H4 (cell line): Measurements from ENCODE around the gene CYBC1. TPM values are rescaled to one million over a fixed set of nuclear protein-coding genes. Genes with fewer than 3 reads are reported as not detected.

Source experiments
- DNase-seq: peaks from one replicate; pipeline ENCODE4 v3.0.0-alpha.2; 2015; ENCODE audit warnings: low spot score
- total RNA-seq: library from RNA; depleted of rRNA; stranded (reverse); fragments of >200 nt; shearing (Covaris generic); gene quantifications from 2 replicates; pipeline ENCODE4 v1.2.3, GENCODE V29; 2014

The CYBC1 gene
- total RNA-seq, 1 experiment from 2014 or later, result 78.9 TPM

DNA sequence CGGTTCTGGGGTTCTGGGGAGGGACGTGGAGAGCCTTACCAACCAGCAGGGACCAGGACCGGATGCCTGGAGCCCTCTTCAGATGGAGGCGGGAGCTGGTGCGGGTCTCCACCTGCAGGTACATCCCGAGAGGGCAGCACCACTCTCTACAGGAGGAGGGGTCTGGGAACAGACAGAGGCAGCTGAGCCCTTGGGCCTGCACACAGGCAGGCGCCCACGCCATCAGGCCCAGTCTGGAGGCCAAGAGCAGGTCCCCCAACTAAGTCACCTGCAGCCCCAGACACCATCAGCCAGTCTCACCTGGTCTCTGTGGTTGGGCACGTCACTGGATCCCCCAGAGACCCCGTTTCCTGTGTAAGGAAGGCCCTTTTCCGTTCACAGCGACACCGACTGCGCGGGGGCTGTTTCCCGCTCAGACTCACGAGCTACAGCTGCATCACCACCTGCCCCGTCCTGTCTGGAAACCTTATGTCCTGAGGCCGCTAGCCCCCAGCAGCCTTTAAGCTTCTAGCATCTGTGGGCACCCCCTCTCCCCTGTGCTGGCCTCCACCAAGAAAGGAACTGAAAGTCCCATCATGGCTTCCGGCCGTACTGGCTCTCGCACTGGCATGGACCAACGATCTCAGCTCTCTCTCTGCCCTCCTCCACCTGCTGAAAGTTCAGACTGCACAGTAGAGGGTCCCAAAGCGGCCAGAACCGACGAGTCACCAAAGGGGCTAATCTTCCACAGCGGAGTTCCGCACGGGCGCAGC lies 1.2 kb downstream of the CYBC1 start:
- DNase-seq, result no peak

DNA sequence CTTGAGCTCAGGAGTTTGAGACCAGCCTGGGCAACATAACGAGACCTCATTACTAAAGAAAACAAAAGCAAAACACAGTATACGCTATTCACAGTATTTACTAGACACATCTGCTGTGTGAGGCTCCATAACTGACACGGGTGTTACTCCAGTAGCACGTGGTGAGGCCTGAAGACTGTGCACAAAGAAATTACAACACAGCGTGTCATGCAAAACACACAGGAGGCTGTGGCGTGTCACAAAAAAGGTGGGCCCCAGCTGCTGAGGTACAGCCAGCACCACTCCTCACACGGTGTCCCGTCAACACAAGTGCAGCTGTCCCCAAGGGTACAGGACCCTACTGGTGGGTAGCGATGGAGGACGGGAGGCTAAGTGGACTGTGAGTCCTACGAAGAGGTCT lies 2.7 kb downstream of the CYBC1 start:
- DNase-seq, result peak; percentile 4

DNA sequence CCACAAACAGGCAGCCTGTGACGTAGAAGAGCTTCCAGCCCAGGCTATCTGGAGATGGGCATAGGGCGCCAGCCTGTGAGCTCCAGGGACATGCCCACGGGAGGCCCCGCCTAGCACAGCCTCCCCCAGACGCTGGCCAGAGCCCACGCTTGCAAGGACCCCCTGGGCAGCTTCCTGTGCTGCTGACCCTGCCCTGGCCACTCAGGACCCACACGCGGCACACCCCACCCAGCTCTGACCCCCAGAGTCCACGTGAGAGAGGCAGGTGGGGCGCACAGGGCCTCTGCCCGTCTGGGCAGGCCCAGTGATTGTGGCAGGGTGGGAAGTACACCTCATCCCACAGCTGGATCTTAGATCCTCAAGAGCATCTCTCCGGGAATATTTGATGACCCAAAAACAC lies 3.9 kb downstream of the CYBC1 start:
- no peak for DNase-seq

DNA sequence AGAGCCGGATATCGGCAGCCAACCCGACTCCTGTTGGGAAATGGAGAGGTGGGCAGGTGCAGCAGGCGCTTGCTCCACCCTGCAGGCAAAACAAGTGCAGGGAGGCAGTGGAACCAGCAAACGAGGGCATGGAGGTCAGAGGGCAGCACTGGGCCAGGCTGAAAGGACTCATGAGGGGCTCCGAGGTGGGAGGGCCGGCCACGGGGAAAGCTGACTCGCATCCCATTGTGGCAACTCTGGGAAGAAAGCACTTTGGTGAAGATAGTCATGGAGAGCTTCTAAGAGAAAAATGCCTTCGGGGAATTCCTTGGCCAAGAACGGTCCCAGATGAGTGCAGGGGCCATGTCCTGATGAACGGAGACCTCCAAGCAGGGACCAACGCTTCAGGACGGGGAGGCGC lies 4.4 kb downstream of the CYBC1 start:
- DNase-seq, result no peak

DNA sequence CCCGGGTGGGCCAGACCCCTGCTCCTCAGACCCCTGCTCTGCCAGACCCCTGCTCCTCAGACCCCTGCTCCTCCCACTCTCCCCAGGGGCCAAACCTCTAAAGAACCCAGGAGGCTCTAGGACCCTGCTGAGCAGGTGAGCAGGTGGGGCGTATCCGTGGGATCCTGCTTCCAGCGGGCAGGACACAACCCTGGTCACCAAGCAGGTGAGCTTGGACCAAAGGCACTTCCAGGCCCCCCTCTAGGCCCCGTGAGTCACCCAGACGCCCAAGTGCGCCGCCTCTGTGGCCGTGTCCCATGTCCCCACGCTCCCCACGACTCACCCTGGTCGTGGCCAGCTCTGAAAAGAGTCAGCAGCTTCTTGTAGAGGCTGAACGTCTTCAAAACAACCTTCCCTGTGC lies 5.0 kb downstream of the CYBC1 start:
- no peak for DNase-seq

DNA sequence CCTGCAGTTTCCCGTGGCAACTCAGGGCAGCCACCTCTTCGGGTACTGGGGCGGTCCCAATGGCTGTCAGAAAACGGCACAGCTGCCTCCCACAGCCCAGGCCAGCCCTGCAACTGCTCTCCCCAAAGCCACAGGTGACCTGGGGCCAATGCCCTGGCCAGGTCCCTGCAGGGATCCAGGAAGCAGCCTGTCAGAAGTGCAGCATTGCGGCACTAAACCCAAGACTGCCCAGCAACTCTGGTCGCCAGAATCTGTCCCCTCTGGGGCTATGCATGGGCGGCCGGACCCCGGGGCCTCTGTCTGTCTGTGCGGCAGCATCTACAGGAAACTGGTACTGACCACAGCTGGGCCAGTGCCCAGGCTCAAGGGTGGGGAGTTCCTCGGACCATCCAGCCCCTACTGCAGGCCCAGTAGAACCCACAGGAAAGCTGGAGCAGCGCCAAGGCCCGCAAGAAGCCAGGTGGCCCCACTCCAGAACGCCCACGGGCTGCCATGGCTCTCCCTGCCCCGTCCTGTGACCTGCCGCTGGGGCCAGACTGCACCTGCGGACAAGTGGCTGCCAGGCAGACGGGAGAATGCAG lies 5.5 kb downstream of the CYBC1 start:
- no peak for DNase-seq

DNA sequence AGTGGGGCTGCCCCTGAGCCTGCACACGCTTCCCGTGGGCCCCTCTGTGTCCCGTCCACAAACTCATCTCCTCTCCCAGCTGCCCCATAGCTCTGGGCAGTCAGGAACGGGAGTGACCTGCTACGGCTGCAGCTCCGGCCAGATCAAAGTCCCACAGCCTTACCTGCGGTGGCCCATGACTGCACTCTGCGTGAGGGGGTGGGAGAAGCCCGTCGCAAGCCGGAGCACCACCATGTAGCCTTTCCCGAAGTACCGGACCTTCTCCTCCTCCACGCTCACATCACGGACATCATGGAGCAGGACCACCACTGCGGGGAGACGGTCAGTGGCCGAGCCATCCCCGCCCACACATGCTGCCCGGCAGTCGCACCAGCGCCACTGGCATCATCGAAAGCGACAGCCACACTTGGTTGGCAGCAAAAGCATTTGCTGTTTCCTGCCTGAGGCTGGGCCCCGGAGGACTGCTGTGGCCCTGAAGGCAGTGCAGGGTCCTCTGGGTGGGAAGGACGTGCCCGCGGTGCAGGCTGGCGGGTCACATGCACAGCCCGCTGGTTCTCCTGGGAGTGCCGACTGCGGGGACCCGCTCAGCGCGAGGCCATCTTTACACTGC lies 6.2 kb downstream of the CYBC1 start:
- DNase-seq, result peak; percentile 8

DNA sequence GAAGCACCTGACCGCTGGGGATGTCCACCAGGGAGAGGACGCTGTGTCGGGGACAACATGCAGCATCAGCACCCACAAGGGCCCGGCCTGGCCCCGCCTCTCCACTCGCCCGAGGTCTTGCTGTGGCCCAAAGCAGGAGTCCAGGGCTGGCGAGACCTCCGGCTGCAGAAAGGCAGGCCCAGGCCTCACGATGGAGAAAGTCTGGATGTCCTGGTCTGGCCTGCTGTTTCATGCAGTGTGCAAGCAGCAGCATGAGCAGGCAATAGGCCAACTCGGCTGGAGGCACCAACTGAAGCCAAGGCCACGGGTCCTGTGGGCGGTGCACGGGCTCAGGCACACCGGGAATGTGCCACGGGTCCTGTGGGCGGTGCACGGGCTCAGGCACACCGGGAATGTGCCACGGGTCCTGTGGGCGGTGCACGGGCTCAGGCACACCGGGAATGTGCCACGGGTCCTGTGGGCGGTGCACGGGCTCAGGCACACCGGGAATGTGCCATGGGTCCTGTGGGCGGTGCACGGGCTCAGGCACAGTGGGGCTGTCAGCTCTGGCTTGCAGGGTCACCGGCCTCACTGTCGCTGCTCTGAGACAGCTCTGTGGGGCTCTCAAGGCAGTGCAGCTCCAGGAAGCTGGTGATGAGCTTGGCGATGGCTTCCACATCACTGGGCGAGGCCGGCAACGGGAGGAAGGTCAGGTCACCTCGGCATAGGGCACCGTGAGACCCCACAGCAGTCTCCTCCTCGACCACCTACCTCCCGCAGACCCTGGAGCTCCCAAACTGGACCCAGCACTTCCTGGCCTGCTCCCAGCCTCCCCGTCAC lies 6.9 kb downstream of the CYBC1 start:
- no peak for DNase-seq

DNA sequence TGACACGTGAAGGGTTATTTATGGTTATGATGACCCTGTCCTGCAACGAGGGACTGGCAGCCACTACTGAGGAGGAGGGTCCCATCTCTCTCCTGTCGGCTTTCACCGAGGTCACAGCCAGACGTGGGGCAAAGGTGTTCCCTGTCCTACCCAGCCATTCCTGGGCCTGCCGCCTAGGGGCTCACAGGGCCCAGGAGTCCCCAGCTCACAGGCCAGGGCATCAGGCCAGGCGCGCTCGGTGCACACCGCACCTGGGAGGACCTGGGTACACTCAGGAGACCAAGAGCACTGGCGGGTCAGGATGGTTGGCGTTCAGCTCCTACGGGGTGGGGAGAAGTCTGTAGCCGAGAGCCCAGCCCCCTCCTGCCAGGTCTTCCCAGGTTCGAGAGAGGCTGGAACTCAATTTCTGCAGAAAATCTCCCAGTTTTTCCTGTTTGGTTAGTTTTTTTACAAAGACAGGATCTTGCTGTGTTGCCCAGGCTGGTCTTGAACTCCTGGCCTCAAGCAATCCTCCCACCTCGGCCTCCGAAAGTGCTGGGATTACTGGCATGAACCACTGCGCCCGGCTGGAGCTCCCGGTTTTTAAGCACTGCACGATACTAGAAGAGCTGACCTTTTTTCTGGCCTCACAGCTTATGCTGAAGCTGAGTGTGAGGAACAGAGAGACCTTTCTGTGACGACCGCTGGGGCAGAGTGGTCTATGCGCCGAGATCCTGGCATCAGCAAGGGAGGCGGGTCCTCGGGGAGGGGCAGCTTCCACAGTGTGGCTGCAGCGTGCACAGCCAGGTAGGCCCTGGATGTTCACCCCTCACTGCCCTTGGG lies 7.7 kb downstream of the CYBC1 start:
- no peak for DNase-seq

DNA sequence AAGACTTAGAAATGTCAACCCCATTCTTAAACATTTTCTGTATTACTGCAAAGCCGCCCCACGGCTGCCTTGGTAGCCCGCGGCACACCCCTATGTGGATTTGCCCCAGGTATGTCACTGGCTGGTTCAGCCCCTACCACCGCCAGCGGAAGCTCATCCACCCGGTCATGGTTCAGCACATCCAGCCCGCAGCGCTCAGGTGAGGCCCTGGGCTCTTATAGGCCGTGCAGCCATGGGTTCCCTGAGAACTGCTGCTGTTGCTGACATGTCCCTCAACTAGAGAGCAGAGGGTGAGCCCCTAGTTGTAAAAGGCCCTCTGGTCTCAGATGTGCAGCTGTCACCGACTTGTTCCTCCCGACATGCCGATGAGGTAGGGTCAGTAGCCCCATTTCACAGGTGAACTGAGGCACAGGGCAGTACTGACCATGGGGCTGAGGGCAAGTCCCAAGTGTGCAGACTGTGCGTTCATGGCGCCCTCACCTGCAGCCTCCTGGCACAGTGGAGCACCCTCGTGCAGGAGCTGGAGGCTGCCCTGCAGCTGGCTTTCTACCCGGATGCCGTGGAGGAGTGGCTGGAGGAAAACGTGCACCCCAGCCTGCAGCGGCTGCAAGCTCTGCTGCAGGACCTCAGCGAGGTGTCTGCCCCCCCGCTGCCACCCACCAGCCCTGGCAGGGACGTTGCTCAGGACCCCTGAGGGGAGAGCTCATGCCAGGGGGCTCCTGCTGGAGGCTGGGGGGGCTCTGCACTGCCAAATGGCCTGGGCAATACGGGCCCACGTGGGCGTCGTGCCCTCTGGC lies 8.7 kb downstream of the CYBC1 start:
- DNase-seq, result no peak

DNA sequence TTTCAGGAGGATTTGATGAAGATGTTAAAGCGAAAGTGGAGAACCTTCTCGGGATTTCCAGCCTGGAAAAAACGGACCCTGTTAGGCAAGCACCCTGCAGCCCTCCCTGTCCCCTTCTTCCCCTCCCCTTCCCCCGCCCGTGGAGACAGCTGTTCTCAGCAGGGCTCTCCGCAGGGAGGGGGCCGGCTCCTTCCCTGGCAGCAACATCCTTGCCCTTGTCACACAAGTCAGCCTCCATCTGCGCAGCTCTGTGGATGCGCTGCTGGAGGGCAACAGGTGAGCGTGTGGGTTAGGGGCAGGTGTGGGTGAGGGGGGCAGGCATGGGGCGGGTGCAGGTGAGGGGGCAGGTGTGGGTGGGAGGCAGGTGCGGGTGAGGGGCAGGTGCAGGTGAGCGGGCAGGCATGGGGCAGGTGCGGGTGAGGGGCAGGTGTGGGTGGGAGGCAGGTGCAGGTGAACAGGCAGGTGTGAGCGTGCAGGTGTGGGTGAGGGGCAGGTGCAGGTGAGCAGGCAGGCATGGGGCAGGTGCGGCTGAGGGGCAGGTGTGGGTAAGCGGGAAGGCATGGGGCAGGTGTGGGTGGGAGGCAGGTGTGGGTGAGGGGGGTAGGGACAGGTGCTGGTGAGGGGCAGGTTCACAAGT lies 9.4 kb downstream of the CYBC1 start:
- DNase-seq, result no peak

DNA sequence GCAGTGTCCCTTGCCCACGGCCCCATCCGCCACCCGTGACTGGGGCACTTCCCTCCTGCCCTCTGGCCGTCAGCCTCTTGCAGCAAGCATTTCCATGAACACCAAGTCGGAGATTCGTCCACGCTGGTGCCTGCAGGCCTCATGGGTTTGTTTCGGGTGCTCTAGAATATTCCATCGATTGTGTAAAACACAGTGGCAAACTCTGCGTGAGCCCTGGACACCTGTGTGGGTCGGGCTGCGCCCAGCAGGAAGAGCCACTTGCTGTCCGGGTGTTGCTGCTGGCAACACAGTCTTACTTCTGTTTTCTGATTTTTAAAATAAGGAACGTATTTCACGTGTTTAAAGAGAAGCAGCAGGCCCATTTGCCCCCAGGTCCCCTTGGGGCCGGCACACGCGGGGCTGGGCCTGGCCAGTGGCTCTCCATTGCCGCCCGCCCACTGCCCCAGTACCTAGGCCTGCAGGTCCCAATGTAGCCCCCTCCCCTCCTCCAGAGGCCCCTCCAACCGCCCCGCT lies 10.0 kb downstream of the CYBC1 start:
- DNase-seq, result no peak

DNA sequence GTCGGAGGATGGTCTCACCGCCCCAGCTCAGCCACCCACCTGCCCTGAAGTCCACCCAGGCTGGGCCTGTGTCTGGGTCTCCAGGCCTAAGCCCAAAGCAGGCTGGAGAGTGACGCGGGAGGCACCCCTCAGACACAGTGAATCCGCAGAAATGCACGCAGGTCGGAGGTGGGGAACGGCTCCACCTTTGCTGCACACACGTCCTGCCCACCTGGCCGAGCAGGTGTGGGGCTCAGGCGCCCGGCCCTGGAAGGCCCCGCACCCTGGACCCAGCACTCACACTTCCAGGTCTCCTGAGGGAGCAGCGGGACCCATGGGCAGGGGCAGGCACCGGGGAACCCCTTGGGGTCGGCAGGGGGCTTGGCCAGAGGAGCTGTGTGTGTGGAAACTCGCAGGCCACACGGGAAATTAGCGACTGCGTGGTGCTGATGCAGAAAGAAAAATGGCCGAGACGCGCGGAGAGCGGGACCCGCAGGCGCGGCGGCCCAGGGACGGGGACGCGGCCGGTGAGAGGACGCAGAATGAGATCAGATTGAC lies 10.7 kb downstream of the CYBC1 start:
- no peak for DNase-seq

DNA sequence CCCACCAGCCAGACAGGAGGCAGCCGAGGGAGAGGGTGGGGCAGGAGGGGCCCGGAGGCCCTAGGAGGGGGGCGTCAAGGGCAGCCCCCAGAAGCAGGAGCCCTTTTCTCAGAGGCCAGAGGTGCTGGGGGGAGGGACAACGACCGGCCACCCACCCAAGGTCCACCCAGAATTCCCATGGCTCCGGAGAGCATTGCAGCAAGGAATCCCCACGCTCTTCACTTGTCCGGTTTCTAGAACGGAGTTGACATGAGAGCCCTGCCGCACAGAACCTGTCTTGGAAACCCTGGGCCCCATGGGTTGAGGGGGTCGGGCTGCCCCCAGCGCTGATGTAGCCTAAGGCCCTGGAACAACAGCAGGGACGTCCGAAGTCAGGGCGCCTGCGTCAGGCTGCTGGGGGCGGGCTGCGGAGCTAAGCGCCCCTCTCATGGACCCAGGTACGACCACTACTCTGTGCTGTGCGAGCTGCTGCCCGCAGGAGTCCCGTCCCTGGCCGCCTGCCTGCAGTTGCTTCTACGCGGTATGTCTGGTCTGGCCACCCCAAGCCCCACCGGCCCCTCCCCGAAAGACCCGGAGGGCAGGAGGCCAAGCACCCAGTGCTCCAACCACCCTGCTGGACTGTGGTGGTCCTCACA lies 11.2 kb downstream of the CYBC1 start:
- no peak for DNase-seq

DNA sequence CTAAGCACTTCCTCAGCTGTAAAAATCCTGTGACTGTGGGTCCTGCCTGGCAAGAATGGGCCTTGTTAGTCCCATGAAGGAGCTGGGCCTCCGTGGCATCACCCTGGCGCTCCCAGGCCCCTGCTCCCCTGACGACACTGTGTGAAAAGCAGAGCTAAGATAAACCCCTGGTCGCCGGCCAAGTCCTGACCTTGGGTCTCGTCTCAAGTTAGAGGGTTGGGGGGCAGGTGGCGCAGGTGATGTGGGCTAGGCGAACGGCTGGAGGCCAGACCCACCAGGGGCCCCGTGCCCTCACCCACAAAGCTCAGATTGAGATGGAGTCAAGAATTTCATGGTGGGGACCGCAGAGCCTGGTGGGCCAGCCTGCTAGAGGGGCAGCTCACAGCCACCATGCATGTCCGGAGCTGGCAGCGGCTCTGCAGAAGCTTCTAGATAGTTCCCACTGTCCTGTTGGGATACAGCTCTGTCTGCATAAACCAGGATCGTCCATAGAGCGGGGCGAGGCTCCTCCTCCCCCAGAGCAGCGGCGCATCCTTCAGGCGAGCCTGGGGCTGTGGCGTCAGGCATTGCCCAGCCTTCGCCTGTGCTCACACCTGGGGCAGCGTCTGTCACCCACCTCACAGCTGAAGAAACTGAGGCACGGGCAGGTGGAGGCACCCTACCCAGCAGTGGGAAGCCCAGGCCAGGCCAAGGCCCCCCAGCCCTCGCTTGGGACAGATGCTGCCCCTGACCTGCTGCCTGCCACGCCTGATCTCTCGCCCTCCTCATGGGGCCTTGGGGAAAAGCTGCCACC lies 12.0 kb downstream of the CYBC1 start:
- no peak for DNase-seq

DNA sequence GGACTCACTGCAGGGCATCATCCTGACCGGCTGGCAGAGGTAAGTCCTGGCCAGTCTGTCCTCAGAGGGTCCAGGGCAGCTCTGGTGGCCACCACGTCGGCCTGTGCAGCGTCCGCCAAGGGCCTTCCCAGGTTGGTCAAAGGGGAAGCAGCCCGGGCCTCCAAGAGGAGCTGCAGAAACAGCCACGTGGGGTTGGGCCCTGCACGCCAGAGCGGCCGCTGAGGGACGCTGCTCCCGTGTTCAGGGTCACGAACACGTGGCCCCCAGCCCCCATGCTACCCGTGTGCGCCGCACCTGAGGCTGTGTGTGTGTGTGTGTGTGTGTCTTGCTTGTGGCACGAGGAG lies 13.3 kb downstream of the CYBC1 start:
- no peak for DNase-seq

DNA sequence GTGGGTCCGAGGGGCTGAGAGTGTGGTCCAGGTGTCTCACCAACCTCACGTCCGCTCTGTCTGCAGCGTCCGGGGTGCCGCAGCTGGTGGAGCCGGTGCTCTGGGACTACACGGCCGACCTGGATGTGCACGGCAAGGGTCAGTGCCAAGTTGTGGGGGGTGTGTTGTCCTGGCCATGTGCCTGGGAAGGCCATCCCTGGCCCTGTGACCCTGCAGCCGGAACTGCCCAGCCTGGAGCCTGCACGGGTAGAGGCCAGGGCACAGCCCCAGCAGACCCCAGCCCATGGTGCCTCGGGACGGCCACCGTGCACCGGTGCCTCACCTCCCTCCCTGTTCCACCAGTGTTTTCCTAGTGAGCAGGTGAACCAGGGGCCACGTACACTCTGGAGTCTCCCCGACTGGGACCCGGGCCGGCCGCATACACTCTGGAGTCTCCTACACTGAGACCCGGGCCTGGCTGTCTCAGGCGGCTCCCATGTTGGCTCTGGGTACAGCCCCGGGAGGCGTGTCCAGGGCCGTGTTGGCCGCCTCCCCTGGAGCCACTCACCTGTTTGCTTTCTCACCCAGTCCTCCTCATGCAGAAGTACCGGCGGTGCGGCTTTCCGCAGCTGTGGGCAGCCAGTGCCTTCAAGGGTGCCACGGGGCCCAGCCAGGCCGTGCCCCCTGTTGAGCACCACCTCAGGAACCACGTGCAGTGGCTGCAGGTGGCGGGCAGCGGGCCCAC lies 13.8 kb downstream of the CYBC1 start:
- no peak for DNase-seq
